GM12878 (cell line): ENCODE measurements around the gene PRR20B. TPM values are rescaled to one million over a fixed set of nuclear protein-coding genes. Genes with fewer than 3 reads are reported as not detected.
"Not testable (repeated sequence)": the region's sequence is repeated elsewhere in the genome, so short reads cannot be mapped to it uniquely, and the experiment has no call there.

ENCODE experiments used
- ATAC-seq: fragments of 200-7000 bp; cut with Tn5 transposase; 3 replicates; pipeline ENCODE4 v1.9.1; 2020; ENCODE audit warnings: mild to moderate bottlenecking, moderate library complexity
- Bru-seq: library from RNA; stranded (reverse); fragments of 400-500 nt; gene quantifications from one replicate; lab custom pipeline; 2021; lab: Mats Ljungman, UMichigan
- BruChase-seq, 2 experiments: library from RNA; stranded (reverse); fragments of 400-500 nt; gene quantifications; one replicate each; lab custom pipeline; 2021; lab: Mats Ljungman, UMichigan
- BruUV-seq: library from RNA; stranded (reverse); fragments of 400-500 nt; replicated peaks from 2 replicates; lab custom pipeline; 2021; lab: Mats Ljungman, UMichigan
- CTCF ChIA-PET: fragments of 300-600 bp; sonication (Branson Sonifier 250); formaldehyde crosslinking; extraction: SDS; loops from one replicate; lab custom pipeline; 2021; ENCODE audit warnings: inconsistent platforms; lab: Yijun Ruan, JAX
- POLR2A ChIA-PET: fragments of 350-600 bp; formaldehyde crosslinking; extraction: SDS; loops from one replicate; lab custom pipeline; 2021; ENCODE audit warnings: inconsistent platforms; lab: Charles Lee
- RAD21 ChIA-PET: fragments of 300-600 bp; sonication (Branson Sonifier 250); formaldehyde crosslinking; loops from one replicate; lab custom pipeline; 2023; ENCODE audit warnings: antibody characterized with exemption; ENCODE audit not compliant: unreplicated experiment; lab: Charles Lee
- SMC1A ChIA-PET: fragments of 300-600 bp; sonication (Branson Sonifier 250); formaldehyde crosslinking; loops from one replicate; lab custom pipeline; 2023; ENCODE audit not compliant: unreplicated experiment, uncharacterized antibody; lab: Charles Lee
- DNase-seq: peaks from one replicate; pipeline ENCODE4 v3.0.0-alpha.2; 2011; ENCODE audit warnings: low read depth, low spot score
- FAIRE-seq: peaks from 3 replicates; lab custom pipeline; 2011; peaks lifted over from hg19 to GRCh38; lab: Jason Lieb, UNC
- H2AFZ ChIP-seq: 2 replicates; pipeline ENCODE4 v1.6.0; 2011; ENCODE audit warnings: low read depth, low read length, control low read depth; ENCODE audit not compliant: control insufficient read depth
- H3K27ac ChIP-seq: 2 replicates; pipeline ENCODE4 v1.5.1; 2011; ENCODE audit warnings: control low read depth; ENCODE audit not compliant: control insufficient read depth, insufficient read depth
- H3K27me3 ChIP-seq, 2 experiments: replicated peaks in 1 of 2; 2 replicates each; pipeline versions ENCODE4 v1.6.0 to v1.6.1; 2011; ENCODE audit warnings: low read length in 1 of 2; ENCODE audit not compliant: control insufficient read depth in 2 of 2, insufficient read depth in 2 of 2
- H3K36me3 ChIP-seq, 2 experiments: 2 replicates each; pipeline ENCODE4 v1.5.1; 2011; ENCODE audit warnings: low read length in 1 of 2; ENCODE audit not compliant: control insufficient read depth in 2 of 2, insufficient read depth in 2 of 2
- H3K4me1 ChIP-seq: 2 replicates; pipeline ENCODE4 v1.6.1; 2011; ENCODE audit warnings: mild to moderate bottlenecking, low read length, moderate library complexity, mixed read lengths; ENCODE audit not compliant: control insufficient read depth, insufficient read depth
- H3K4me2 ChIP-seq: 2 replicates; pipeline ENCODE4 v1.6.0; 2011; ENCODE audit warnings: control low read depth; ENCODE audit not compliant: control insufficient read depth, insufficient read depth
- H3K4me3 ChIP-seq: fragments of 200-600 bp; sonication (generic); 2 replicates; pipeline ENCODE4 v1.5.1; 2016
- H3K79me2 ChIP-seq: 2 replicates; pipeline ENCODE4 v1.6.0; 2011; ENCODE audit warnings: low read length; ENCODE audit not compliant: control insufficient read depth, insufficient read depth
- H3K9ac ChIP-seq: 2 replicates; pipeline ENCODE4 v1.8.0; 2011; ENCODE audit warnings: low read length, control low read depth, mixed read lengths; ENCODE audit not compliant: control insufficient read depth, insufficient read depth
- H3K9me3 ChIP-seq: replicated peaks from 3 replicates; pipeline ENCODE4 v1.5.1; 2011; ENCODE audit warnings: mild to moderate bottlenecking, low read length; ENCODE audit not compliant: control insufficient read depth, insufficient read depth
- H4K20me1 ChIP-seq: 2 replicates; pipeline ENCODE4 v1.6.0; 2011; ENCODE audit not compliant: control insufficient read depth, insufficient read depth
- FOS ChIP-seq: IDR thresholded peaks from 3 replicates; pipeline ENCODE4 v1.6.1; 2011; ENCODE audit warnings: borderline replicate concordance; ENCODE audit not compliant: insufficient read length; ENCODE audit errors: extremely low read depth
- RCOR1 ChIP-seq: conservative IDR thresholded peaks from 2 replicates; pipeline ENCODE4 v1.6.1; 2012; ENCODE audit warnings: low read depth, low read length, improper control_type of control experiment
- SMAD1 ChIP-seq: fragments of 450-650 bp; IDR thresholded peaks from 2 replicates; pipeline ENCODE4 v1.6.1; 2018; ENCODE audit warnings: mild to moderate bottlenecking, low read depth; ENCODE audit not compliant: partially characterized antibody
- SUPT20H ChIP-seq: IDR thresholded peaks from 2 replicates; pipeline ENCODE4 v1.6.1; 2011; ENCODE audit warnings: low read depth, mild to moderate bottlenecking, low read length, moderate library complexity, borderline replicate concordance; ENCODE audit not compliant: control insufficient read depth
- WGBS: methylation state at CpG from one replicate; pipeline ENCODE4 v1.1.6; 2016; ENCODE audit warnings: low lambda C conversion rate; ENCODE audit not compliant: insufficient replicate concordance, insufficient coverage; ENCODE audit errors: missing lambda C conversion rate; 5-methylcytosine and 5-hydroxymethylcytosine counted together
- in situ Hi-C: fragments of 300-500 bp; cut with MboI; formaldehyde crosslinking; loops from 9 replicates; pipeline ENCODE4 v1.14.3; 2018; ENCODE audit warnings: mixed read lengths
- intact Hi-C: fragments of 100-400 bp; cut with micrococcal nuclease; formaldehyde crosslinking; loops from one replicate; pipeline ENCODE4 v1.14.2; 2022; ENCODE audit not compliant: unreplicated experiment
- long read RNA-seq, 2 experiments: library from polyadenylated mRNA; unstranded; transcript quantifications; one replicate each; pipeline ENCODE4 v2.0.0, GENCODE V29; 2019 to 2020
- polyA minus RNA-seq, 3 experiments: library from RNA; depleted of rRNA, polyadenylated mRNA; stranded (reverse); fragments of >200 nt; gene quantifications; 2 replicates each; pipeline ENCODE4 v1.2.3, GENCODE V29; 2011
- polyA plus RNA-seq, 11 experiments: library from polyadenylated mRNA; depleted of rRNA in 4 of 11; unstranded in 6 of 11; stranded (reverse) in 5 of 11; fragments of >200 nt; fragmentation: Nextera tagmentation in 4 of 11; fragmentation: Illumina TruSeq in 1 of 11; extraction: Ambion mirVana in 4 of 11; extraction: Trizol in 1 of 11; gene quantifications; 1 replicate in 1 of 11; 2 replicates in 10 of 11; pipeline versions ENCODE4 v1.2.1 to v1.2.3, GENCODE V29; 2011 to 2016; ENCODE audit warnings: inconsistent platforms in 2 of 11, missing spikeins in 2 of 11, low read depth in 1 of 11
- total RNA-seq, 4 experiments: library from RNA; depleted of rRNA in 3 of 4; stranded (reverse); fragments of >200 nt in 3 of 4; fragmentation: Illumina TruSeq in 1 of 4; extraction: Trizol in 1 of 4; gene quantifications; 2 replicates each; pipeline versions ENCODE4 v1.2.1 to v1.2.3, GENCODE V29; 2013 to 2021
- TF ChIP-seq, protein P1 (sequence below): IDR thresholded peaks from 2 replicates; pipeline ENCODE4 v1.6.1; 2011; ENCODE audit warnings: borderline replicate concordance, low read depth, mild to moderate bottlenecking, moderate library complexity, mixed read lengths, low read length; ENCODE audit not compliant: insufficient read depth; ENCODE audit errors: extremely low read length
- TF ChIP-seq, protein P2 (sequence below): fragments of 450-650 bp; IDR thresholded peaks from 2 replicates; pipeline ENCODE4 v1.6.1; 2016; ENCODE audit warnings: mild to moderate bottlenecking, moderate library complexity, borderline replicate concordance

PRR20B gene
- not detected in 2 replicates for total RNA-seq (2013; cell fraction: nucleolus; rRNA removed)
- total RNA-seq (2014; rRNA removed) (not detected in 2 replicates), total RNA-seq (2014; rRNA removed; fragmentation: Illumina TruSeq; extraction: Trizol) (not detected in 2 replicates), total RNA-seq (2021) (not detected in 2 replicates), polyA plus RNA-seq (2011; rRNA removed) (not detected in 2 replicates), polyA plus RNA-seq (2014; fragmentation: Illumina TruSeq; extraction: Trizol) (not detected in 2 replicates), polyA plus RNA-seq (2014; fragmentation: Nextera tagmentation; extraction: Ambion mirVana) (not detected), polyA plus RNA-seq (2014; rRNA removed) (not detected in 2 replicates), polyA plus RNA-seq (2016; fragmentation: Nextera tagmentation; extraction: Ambion mirVana) (not detected), polyA minus RNA-seq (2011; rRNA and poly(A)+ RNA removed) (not detected in 2 replicates), Bru-seq, nascent RNA (not detected), BruChase-seq, experiment 1, labeled RNA remaining after a 6-hour chase (not detected), BruChase-seq, experiment 2, labeled RNA remaining after a 2-hour chase (not detected)
- polyA plus RNA-seq (2011; ENCODE audit: low read depth): not detected
- not detected in 2 replicates for polyA plus RNA-seq (2011; cell fraction: cytosol; rRNA removed)
- polyA plus RNA-seq (2011; cell fraction: nucleus; rRNA removed): not detected in 2 replicates
- polyA plus RNA-seq (2012): not detected in 2 replicates
- not detected in 2 replicates for polyA minus RNA-seq (2011; cell fraction: cytosol; rRNA and poly(A)+ RNA removed)
- polyA minus RNA-seq (2011; cell fraction: nucleus; rRNA and poly(A)+ RNA removed): not detected in 2 replicates
- long read RNA-seq, experiment 1: 0 reads
- long read RNA-seq, experiment 2: 0 reads

DNA sequence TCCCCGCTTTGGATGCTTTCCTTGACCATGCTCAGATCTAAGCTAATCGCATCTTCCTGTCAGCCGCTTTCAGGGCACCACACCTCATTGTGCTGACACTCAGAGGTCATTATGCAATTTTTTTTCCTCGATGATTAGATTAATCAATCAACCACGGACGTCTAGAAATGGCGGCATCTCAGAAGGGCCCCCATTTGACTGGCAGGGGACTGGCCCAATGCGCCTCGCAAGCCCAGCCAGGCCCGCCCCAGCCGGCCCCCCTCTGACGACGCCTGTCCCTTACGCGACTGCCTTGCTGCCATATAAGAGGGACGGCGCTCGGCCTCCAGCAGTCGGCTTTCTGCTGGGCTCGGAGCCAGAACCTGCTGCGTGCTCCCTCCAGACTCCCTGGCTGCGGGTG lies at the start of gene PRR20B:
Gene PRR20B, plus strand, starts transcription at position 301 of the 400 bp plus-strand sequence. CDS start 387 bp downstream, outside the sequence.
- H3K9me3 ChIP-seq, H3K4me3 ChIP-seq, ATAC-seq, POLR2A ChIA-PET, H2AFZ ChIP-seq, H3K9ac ChIP-seq, RAD21 ChIA-PET, SMC1A ChIA-PET, H3K4me2 ChIP-seq, FAIRE-seq, H3K36me3 ChIP-seq, H3K4me1 ChIP-seq, CTCF ChIA-PET, BruUV-seq, H3K79me2 ChIP-seq, DNase-seq, intact Hi-C loops, in situ Hi-C loops, H3K27ac ChIP-seq, H4K20me1 ChIP-seq, H3K27me3 ChIP-seq: not testable (repeated sequence)
- no CpG with 5 or more reads among the region's 22 CpGs for WGBS

DNA sequence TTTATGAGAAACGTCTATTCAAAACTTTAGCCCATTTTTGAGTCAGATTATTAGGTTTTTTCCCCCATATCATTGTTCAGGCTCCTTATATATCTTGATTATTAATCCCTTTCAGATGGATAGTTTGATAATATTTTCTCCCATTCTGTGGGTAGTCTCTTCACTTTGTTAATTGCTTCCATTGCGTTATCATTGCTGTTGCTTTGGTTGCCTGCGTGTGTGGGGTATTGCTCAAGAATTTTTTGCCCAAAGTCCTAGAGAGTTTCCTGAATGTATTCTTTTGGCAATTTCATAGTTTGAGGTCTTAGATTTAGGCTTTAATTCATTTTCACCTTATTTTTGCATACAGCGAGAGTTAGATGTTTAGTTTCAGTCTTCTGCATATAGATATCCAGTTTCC lies 32.3 kb upstream of the PRR20B start:
- no peaks in the 10 kb centered on the region for H3K27me3 ChIP-seq
- no peaks in the 10 kb centered on the region for H4K20me1 ChIP-seq
- no peaks in the 10 kb centered on the region for H3K79me2 ChIP-seq
- H2AFZ ChIP-seq: no peak overlapping the region
- FAIRE-seq (no peak), DNase-seq (no peak), ATAC-seq (no peak)
- in situ Hi-C loops (loop anchor here (25.0 kb wide), 1 partner anchor 97 kb away; no protein-coding TSS in a partner anchor), intact Hi-C loops (no loop called here)
- no peaks in the 10 kb centered on the region for H3K4me1 ChIP-seq
- no peaks in the 10 kb centered on the region for H3K36me3 ChIP-seq
- no peak overlapping the region for H3K27ac ChIP-seq
- POLR2A ChIA-PET: no interaction called here
- H3K4me2 ChIP-seq: no peak overlapping the region
- no peaks in the 10 kb centered on the region; the same call in 2 of the 3 replicates for H3K9me3 ChIP-seq
- H3K9ac ChIP-seq: no peak overlapping the region
- CTCF ChIA-PET: no interaction called here
- RAD21 ChIA-PET: no interaction called here
- SMC1A ChIA-PET: no interaction called here
- no peak overlapping the region for H3K4me3 ChIP-seq
- no TSS peak for BruUV-seq
- WGBS: 45% methylated on average over 4 of the region's 4 CpGs
- TF ChIP-seq RCOR1 (no peak), SMAD1 (no peak), SUPT20H (no peak), FOS (no peak)
- TF ChIP-seq, protein P1, sequence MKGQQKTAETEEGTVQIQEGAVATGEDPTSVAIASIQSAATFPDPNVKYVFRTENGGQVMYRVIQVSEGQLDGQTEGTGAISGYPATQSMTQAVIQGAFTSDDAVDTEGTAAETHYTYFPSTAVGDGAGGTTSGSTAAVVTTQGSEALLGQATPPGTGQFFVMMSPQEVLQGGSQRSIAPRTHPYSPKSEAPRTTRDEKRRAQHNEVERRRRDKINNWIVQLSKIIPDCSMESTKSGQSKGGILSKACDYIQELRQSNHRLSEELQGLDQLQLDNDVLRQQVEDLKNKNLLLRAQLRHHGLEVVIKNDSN: no peak
- TF ChIP-seq, protein P2, sequence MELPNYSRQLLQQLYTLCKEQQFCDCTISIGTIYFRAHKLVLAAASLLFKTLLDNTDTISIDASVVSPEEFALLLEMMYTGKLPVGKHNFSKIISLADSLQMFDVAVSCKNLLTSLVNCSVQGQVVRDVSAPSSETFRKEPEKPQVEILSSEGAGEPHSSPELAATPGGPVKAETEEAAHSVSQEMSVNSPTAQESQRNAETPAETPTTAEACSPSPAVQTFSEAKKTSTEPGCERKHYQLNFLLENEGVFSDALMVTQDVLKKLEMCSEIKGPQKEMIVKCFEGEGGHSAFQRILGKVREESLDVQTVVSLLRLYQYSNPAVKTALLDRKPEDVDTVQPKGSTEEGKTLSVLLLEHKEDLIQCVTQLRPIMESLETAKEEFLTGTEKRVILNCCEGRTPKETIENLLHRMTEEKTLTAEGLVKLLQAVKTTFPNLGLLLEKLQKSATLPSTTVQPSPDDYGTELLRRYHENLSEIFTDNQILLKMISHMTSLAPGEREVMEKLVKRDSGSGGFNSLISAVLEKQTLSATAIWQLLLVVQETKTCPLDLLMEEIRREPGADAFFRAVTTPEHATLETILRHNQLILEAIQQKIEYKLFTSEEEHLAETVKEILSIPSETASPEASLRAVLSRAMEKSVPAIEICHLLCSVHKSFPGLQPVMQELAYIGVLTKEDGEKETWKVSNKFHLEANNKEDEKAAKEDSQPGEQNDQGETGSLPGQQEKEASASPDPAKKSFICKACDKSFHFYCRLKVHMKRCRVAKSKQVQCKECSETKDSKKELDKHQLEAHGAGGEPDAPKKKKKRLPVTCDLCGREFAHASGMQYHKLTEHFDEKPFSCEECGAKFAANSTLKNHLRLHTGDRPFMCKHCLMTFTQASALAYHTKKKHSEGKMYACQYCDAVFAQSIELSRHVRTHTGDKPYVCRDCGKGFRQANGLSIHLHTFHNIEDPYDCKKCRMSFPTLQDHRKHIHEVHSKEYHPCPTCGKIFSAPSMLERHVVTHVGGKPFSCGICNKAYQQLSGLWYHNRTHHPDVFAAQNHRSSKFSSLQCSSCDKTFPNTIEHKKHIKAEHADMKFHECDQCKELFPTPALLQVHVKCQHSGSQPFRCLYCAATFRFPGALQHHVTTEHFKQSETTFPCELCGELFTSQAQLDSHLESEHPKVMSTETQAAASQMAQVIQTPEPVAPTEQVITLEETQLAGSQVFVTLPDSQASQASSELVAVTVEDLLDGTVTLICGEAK: no peak
